HG03045 (cell line): ENCODE results near the gene APIP.
"Not testable (repeated sequence)": the region's sequence is repeated elsewhere in the genome, so short reads cannot be mapped to it uniquely, and the experiment has no call there.

Source experiments
- ATAC-seq: cut with Tn5 transposase; IDR thresholded peaks from one replicate; pipeline ENCODE4 v1.9.1; 2021; ENCODE audit warnings: mild to moderate bottlenecking, moderate library complexity; ENCODE audit not compliant: unreplicated experiment

The APIP gene

DNA sequence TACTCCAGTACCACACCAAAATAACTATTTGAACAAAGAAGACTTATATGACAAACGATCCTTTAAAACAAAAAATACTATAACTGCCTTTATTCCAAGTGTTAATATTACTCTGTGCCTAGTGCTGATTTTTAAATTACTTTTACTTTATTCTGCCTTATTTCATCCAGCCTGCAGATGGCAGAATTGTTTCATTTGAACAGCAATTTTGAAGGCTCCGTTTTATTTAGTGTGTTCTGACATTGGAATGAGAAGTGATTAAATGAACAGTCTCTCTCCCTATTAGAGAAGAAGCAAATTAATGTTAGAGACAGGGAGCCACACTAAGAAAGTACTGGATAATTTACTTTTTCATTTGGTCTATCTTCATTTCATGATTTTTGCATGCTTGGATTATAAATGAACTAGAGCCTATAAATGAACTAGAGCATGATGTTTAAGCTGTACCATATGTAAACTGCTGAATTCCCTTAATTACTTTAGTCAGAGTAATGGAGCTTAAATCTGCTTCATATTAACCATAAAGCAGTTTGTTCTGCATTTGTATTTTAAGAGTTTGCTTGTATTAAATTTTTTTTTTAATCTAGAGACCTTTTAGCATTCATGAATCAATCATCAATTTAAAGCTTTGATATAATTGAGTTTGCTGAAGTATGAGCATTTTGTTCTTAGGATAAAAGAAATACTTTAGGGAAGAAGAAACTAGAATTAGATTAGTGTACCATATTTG lies 10.1 kb upstream of the APIP start:
- no peak for ATAC-seq

DNA sequence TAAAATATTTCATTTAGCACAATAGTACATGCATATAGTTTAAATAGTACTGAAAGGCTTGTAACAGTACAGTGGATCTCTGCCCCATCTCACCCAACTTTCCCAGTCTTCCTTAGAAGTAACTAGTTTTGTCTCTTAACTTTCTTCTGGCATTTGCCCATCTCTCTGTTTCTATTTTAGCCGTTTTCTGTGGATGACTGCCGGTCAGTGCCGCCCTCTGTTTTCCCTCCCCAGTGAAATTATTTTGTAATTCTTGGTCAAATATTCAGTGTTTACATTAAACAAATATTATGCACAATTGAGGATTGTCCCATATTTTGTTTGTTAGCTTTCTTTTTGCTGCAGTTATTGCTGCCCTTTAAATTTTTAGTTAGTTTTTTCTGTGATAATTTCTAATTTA lies 8.5 kb upstream of the APIP start:
- ATAC-seq: no peak

DNA sequence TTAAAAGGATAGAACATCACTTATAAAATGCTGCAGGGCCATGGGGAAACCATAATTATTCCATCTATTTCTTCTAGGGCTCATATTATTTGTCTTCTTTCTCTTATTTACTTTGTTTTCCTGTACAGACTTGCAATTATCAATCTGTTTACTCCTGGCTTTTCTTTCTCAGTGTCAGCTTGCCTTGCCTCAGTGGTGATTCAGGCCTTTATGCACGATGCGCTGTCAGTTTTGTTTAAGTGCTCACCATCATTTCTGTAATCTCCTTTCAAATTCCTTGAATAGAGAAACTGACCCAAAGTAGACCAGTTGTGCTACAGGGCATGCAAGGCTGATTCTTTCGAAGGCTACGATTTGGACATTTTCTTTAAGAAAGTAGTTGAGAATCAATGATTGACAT lies 5.0 kb upstream of the APIP start:
- no peak for ATAC-seq

DNA sequence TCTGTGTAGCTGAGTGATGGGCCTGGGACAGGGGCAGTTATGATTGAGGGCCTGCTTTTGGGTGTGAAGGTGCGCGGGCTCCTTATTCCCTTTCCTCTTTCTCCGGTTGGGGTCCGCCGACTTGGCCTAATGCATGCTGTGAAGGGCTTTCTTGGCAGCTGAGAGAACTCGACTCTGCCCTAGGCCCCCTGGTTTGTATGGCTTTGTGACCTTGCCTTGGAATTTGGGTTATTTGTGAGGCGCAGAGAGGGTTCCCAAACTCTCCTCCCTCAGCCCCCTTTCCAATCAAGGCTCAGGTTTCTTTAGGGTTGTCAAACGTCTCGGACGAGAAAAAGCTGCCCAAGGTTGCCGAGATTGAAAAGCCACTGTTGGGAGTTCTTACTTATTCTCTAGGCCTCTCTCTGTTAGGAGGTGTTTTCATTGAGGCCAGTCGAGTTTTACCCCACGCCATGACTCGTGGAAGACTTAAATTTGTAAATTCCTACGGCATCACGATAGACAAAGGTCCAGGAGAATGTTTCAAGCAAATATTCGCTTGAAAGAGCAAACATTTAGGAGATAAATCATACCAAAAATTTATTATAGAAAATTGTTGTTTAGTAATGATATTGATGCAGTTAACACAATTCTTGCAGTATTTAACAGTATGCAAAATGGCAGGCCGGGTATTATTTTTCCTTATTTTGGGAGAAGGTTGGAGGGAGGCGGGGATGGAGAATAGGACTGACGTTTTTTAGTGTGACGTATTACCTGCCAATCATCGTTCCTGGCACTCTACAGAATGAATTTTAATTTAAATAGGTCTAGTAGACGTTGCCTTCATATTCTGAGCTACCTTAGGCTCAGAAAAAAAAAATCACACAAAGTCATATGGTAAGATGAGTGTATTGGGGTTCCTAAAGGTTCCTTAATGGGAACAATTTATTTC lies 928 bp upstream of the APIP start:
- ATAC-seq: no peak

DNA sequence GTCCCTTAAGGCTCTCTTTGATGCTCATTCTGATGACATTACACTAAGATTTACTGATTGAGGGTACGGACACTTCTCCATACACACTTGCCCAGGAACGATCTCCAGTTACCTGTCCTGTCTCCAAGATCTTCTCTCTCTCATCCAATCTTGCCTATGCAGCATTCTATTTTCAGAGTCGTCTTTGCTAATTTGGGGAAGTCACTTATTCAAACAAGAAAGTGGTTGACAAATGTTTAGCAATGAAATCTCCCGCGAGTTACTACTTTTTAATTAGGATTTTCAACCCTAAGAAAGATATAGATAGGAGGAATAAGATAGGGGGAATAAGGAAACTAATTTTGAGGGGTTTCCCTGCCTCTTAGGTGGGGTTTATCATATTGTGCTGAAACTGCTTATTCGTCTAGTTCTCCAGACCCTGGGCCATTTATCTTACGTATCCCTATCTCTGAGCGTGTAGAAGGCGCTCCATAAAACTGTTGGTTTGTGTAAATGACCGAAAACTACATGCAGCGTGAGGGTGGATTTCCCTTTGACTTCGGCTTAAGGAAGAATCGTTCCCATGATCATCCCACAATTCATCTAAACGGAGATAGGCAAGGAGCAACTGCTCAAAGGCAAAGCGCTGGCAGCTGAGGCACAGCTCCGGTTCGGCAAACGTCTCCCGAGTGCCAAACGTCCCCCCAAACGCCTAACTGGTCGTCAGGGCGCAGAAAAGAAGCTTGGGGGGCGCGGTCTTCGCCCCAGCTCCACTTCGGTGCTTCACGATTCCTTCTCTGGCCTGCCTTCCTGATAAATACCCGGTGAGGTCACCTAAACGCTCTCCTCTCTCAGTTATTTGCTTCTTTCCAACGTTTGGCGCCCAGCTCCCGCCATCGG lies 804 bp downstream of the APIP start:
- ATAC-seq: no peak

DNA sequence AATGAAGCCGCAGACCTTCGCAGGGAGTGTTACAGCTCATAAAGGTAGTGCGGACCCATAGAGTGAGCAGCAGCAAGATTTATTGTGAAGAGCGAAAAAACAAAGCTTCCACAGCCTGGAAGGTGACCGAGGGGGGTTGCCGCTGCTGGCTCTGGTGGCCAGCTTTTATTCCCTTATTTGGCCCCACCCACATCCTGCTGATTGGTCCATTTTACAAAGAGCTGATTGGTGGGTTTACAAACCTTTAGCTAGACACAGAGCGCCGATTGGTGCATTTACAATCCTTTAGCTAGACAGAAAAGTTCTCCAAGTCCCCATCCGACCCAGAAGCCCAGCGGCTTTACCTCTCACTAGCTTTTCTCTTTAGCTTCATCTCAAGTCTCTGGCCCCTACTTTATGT lies 2.6 kb downstream of the APIP start:
- ATAC-seq: not testable (repeated sequence)

DNA sequence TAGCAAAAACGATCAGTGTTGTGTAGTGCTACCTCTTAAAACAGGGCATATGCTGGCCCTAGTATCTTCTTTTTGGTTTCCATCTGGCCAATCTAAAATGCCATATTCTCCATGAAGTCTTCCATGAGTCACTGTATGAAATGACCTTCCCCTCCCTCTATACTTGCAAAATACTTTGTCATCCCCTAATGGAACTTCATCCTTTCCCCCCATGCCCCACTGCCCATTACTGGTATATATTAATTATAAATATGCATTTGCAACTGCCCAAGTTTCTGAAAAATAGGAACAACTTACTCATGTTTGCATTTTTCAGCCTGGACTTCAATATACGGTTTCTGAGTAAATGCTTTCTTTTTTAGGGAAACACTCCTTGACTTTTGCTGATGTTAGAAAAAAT lies 4.5 kb downstream of the APIP start:
- ATAC-seq: no peak

DNA sequence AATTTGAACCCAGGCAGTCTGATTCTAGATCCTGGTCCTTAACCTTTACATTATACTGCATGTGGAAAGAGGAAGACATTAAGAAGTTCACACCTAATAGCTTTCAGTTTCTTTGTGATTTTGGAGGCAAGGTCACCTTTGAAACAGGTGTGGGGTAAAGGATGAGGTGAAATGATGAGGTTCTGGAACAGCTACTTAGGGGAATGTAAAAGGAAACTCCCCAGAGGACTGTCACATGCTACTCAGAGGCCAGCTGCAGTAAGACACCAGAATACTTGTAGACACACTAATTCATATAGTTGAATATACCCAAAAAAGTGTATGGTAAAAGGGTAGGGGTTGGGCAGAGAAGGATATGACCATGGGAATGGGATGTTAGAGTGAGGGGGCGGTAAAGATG lies 5.4 kb downstream of the APIP start:
- no peak for ATAC-seq

DNA sequence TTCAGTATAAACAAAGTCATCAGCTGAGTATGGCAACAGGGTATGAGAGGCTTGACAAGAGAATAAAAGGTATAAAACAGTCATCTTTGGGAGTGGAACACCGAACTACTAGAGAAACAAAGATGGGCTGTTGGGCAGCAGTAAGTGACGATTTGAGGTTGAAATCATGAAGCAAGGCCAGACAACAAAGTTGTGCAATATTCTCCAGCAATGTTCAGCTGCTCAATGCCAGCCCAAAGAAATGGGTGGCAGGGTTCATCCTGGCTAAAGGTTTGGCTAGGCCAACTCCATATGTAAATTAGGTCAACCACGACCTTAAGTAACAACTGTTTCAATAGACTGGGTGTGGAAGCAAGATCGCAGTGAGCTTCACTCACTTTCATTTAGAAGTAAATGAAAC lies 6.2 kb downstream of the APIP start:
- ATAC-seq: no peak

DNA sequence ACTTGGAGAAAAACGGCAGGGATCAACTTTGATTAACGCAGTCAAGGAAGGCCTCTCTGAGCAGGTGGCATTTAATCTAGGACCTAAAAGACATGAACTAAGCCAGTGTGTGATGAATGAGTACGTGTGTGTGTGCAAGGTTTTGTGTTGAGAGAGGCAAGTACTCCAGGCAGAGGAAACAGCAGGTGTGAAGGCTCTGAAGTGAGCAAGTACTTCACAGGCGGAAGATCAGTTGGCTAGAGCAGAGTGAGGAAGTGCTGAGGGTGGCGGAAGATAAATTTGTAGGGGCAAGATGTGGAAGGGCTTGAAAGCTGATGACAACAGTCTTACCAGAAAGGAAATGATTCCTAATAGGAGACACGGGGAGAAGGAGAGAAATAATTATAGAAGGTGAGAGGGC lies 6.8 kb downstream of the APIP start:
- no peak for ATAC-seq

DNA sequence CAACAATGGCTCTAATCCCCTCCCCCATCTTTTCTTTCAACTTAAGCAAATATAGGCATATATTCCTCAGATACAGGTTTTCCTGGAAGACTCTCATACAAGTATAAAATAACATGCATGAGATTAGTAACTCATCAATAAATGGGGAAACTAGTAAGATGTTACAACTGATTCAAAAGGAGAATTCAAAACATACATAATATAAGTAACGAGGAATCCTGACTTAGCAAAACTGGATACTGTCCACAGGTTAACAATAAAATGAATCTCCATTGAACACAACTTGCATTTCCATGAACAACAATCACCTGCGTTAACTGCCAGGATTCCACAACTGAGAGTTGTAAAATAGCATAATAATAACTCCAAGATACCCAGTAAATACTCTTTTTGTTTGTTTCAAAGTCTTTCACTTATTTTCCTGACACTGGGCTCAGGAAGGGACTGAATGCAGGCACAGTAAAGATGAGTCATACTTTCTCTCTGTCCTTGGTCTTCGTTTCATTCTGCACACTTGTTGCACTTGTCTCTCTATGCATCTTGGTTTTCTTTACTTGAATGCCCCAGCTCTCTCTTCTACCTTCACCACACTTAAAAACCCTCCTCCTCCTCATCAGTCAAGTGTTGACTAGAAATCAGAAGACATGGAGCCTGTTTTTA lies 8.1 kb downstream of the APIP start:
- ATAC-seq: no peak

DNA sequence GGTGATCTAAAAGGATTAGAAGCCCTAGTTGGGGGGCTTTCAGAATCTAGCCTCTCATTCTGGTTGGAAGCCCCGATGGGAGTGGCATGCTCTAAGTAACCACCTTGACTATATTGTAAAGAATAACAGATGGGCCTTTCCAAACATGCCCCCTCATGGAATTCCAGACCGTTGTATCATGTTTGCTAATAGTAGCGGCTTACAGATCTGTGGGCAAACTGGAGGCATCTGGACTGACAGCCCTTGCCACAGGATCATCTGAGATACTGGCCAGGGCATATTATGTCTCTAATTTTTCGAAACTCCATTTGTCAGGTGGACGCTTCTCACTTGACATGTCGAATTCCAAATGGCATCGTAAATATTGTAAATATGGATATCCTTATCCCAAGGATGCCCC lies 10.5 kb downstream of the APIP start:
- no peak for ATAC-seq

DNA sequence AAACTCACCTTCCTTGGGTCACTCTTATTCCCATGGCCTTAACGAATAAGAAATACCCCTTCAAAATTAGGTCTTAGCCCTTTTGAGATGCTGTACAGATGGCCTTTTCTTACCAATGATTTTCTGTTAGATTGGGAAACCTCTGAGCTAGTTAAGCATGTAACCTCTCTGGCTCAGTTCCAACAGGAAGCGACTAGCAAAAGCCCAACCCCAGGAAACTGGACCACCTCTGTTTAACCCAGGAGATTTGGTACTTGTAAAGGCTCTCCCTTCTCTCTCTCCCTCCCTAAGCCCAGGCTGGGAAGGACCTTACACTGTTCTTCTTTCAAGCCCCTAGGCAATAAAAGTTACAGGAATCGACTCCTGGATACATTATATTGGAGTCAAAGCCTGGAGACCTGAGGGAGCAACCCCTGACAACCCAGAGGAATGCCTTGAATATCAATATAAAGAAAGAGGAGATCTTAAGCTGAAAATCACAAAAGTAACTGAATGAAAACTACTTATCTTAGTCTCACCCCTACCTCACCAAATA lies 11.7 kb downstream of the APIP start:
- ATAC-seq: no peak

DNA sequence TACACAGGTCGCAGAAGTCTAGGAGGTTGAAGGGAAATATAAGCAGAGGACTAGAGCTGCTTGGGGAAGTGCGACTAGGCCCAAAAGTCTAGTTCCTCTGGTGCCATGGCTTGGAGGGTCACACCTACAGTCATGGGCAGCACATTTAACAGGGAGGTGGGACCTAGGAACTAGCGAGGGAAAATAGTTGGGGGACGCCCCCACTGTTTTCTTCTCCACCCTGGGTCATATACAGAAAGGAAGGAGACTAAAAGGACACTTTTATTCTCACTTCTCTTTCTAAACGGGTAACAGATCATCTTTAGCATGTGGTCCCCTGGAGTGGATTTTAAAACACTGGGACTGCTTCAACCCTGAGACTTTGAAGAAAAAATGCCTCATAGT lies 16.6 kb downstream of the APIP start:
- no peak for ATAC-seq

DNA sequence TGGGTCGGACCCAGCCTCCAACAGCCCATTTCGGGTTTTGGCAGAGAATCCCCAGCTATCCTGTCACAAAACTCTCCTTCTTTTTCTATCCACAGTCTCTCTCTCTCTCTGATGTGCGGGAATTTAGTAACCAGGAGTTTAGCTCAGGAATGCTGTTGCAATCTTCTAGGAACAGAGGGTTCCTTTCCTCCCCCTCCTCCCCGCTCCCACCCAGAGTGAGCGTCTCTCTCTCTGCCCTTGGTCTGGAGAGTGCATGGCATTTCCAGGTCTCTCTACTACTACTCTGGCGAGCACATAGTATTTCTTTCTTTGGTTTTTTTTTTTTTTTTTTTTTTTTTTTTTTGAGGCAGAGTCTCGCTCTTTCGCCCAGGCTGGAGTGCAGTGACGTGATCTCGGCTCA lies 17.7 kb downstream of the APIP start:
- ATAC-seq: no peak

DNA sequence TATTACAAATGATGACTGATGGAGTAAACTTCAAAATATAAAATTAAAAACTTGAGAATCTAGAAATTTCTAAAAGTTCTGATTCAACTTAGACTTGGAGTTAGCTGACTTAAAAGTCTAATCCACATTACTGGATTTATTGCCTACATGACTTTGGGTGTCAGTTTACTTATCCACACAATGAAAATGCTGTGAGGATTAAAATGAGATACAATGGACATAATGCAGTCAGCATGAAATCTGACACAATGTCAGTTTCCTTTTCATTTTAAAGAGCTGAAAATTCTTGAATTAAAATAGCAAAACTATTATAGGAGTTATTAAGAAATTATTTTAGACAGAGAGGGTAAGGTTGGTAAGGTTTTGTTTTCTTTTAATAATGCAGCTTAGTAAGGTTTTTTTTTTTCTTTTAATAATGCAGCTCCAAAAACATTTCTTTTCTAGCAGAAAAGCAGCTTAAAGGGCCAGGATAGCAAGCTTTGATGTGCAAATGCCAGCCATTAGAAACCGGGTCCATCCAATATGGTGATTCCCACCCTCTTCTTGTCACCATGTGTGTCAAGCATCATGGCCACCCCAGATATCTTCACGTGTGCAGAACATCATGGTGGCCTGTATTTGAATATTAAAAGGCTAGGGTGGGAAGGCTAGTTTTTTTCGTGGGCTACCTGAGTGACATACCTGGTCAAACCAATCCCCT lies 18.9 kb downstream of the APIP start:
- ATAC-seq: no peak

DNA sequence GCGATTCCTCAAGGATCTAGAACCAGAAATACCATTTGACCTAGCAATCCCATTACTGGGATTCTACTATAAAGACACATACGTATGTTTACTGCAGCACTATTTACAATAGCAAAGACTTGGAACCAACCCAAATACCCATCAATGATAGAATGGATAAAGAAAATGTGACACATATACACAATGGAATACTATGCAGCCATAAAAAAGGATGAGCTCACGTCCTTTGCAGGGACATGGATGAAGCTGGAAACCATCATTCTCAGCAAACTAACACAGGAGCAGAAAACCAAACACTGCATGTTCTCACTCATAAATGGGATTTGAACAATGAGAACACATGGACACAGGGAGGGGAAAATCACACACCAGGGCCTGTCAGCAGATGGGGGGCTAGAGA lies 20.0 kb downstream of the APIP start:
- not testable (repeated sequence) for ATAC-seq

DNA sequence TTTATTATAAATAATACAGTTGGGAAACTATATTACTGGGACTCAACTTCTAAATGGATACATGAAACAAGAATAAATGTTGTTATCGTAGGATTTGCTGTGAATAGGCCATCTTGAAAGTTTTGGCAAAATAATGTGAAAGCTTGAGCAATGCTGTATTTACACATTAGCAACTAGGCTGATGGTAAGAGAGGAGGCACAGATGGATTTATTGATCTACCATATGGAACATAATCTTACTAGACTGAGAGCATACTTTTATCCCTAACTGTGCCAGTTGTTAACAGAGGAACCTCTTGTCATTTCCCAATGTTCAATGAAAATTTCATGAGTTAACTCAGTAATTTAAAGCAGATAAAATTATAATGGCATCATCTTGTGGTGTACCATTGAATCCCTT lies 22.8 kb downstream of the APIP start:
- ATAC-seq: no peak

DNA sequence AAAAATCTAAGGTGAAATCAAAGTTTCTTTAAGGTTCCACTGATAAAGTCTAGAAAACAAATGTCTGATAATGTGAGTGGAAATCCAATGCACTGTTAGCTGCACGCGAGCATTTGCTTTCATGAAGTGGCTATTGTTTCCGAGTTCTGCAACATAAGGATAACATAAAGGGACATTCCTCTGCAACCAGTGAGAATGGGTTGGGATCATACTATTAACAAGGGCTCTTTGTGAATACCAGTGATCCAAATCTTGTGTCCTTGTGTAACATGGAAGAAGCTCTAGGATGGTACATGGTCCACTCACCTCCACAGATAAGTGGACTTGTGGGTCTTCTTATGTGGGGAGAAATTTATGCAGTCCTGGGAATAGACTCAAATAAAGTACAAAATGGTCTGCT lies 24.6 kb downstream of the APIP start:
- ATAC-seq: no peak

DNA sequence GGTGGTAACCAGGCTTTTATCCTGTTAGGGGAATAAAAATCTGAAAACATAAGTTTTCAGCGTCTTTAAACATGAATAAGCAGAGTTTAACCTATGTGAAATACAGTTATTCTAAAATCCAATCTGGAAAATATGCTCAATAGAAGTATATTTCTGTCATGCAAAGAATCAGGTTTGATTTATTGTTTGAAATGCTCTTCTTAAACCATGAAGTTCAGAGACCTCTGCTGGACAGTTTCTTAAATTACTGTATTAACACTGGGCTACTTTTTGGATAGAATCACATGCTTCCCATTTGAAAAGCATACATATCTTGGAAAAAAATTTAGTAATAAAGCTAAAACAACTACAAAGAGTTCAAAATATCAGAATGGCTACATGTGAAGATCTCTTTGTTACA lies 25.4 kb downstream of the APIP start:
- ATAC-seq: no peak
